ENCODE measurements around the gene RNF8.
"Not testable (repeated sequence)": the region's sequence is repeated elsewhere in the genome, so short reads cannot be mapped to it uniquely, and the experiment has no call there.

Gene RNF8, protein sequence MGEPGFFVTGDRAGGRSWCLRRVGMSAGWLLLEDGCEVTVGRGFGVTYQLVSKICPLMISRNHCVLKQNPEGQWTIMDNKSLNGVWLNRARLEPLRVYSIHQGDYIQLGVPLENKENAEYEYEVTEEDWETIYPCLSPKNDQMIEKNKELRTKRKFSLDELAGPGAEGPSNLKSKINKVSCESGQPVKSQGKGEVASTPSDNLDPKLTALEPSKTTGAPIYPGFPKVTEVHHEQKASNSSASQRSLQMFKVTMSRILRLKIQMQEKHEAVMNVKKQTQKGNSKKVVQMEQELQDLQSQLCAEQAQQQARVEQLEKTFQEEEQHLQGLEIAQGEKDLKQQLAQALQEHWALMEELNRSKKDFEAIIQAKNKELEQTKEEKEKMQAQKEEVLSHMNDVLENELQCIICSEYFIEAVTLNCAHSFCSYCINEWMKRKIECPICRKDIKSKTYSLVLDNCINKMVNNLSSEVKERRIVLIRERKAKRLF

DNA sequence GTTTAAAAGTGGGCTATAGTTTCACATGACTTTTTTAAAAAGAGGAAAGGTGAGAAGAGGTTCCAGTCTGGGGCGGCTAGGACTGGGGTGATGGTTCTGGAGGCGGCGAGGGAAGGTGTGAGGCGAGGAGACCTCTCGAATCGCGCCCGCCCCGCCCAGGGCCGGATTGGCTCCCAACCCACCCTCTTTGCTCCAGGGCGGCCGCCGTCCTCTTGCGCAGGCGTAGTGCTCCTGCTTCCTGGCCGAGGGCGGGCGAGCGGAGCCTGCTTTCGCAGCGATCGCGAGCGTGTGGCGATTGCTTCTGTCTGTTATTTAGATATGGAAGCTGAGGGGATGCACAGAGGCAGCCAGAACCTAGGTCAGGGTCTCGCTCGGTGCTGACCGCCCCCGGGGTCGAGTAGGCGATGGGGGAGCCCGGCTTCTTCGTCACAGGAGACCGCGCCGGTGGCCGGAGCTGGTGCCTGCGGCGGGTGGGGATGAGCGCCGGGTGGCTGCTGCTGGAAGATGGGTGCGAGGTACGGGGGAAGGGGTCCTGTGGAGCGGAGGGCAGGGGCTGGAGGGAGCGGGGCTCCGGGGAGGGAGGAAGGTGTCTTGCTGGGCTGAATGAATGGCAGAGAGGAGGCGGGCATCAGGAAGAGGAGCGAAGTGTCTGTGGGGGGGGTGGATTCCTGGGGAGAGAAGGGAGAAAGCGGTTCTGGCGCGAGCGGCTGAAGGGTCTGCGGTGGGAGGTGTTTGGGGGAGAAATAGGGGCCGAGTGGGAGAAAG lies at the start of gene RNF8:
Gene RNF8 (plus strand): TSS at position 223 of the 765 bp plus-strand sequence. CDS start 182 bp downstream, at position 405.
- peak; percentile 85 for DNase-seq (ENCODE audit: low spot score)

DNA sequence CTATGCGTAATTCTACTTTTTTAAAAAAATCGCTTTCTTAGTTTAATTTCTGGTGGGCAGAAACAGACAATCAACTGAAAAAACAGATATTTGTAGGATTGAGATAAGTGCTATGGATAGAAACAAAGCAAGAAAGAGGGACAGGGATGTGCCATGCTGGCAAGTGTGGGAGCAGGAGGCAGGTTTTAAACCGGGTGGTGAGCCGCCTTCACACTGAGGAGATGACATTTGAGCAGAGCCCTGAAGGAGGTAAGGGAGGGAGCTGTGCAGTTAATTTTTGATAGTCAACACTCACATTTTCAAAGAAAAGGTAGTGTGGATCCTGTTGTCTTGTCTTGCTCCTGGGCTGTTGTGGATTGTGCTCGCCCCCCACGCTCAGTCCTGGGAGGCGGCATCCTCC lies 49.0 kb upstream of the RNF8 start:
- no peak for DNase-seq (ENCODE audit: low spot score)

DNA sequence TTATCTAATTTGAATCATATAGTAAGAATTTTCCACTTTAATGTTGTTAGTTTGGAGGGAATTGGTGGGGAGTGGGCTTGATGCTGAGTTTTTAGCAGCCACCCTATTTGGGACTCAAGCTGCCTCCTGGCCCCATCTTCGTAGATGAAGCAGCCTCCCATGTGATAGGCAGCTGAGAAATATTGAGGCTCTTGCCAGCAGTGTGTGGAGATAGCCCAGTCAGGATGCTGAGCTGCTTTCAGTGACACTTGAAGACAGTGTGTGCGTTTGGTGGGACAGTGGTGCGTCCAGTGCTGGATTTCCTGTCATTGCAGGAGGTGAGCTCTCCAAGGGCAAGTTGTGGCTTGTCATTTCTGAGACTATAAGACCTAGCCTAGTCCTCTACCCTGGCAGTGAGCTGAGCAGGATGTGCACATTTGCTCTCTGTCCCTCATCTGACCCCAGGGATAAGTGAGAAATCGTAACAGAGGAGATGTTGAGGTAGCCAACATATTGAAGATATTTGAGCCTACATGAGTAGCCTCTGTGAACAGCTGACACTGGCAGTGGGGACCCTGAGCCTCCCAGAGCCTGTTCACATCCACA lies 47.9 kb upstream of the RNF8 start:
- DNase-seq (ENCODE audit: low spot score) = no peak

DNA sequence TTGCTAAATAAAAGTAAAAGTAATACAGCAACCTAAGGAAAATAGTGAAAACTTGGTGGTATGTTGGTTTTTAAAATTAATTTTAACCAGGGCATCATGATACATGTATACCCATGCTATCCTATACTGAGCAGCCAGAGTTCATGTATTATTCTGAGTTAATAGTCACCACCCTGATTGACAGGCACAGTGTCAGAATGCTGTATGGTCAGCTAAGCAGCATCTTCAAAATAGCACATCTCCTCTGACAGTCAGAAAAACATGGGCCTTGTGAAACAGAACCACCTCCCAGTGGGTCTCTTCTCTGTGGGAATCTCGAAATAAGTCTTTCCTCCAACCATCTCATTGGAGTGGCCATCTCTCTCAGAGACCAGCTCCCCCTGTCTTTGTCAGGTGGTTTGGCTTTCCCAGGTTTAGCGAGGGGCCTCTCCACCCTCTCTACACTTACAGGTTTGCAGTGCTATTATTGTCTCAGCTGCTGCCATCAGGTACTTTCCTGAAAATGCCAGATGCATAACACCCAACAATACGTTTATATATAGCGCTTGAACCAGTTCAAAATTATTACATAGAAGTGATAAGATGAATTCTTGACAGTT lies 47.1 kb upstream of the RNF8 start:
- no peak for DNase-seq (ENCODE audit: low spot score)

DNA sequence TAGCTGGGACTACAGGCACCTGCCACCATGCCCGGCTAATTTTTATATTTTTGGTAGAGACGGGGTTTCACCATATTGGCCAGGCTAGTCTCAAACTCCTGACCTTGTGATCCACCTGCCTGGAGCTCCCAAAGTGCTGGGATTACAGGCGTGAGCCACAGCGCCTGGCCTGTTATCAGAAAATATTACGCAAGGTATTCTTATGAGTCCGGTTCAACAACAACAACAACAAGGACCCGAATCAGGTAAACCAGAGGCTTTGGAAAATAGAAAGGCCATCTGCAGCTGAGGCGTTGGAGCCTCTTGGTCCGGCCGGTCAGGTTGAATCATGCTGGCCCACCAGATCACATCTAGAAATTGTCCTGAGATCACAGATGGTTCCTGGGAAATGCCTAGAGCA lies 46.3 kb upstream of the RNF8 start:
- DNase-seq (ENCODE audit: low spot score) = not testable (repeated sequence)

DNA sequence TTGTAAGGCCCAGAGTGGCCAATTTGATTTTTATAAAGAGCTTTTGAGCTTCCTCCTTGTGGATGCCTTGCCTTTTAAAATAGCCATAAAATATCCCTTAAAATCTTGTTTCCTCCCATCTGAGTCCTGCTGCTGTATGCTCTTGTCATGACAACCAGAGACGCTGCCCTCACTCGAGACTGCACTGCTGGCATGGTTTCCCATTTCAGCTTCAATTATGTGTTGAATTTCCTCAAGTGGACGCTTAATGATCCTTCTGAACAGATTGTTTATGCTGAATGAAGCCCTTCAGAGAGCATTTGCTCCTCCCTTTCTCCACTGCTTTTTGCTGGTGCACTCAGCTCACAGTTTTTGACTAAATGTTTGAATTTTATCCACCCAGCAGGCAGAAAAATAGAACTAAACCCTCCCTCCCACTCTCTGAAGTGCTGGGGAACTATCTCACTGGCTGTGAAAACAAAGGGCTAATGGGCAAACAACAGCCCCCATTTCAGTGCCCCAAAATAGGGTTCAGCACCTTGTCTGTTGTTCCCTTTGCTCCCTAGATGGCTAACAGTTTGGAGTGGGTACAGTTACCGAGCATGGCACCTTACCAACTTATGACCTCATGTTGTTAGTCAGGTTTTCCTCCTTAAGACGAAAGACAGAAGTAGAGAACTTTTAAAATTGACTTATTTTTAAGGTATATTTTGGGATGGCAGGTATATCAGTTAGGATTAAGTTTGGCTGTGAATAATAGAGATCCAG lies 45.5 kb upstream of the RNF8 start:
- DNase-seq (ENCODE audit: low spot score) = no peak

DNA sequence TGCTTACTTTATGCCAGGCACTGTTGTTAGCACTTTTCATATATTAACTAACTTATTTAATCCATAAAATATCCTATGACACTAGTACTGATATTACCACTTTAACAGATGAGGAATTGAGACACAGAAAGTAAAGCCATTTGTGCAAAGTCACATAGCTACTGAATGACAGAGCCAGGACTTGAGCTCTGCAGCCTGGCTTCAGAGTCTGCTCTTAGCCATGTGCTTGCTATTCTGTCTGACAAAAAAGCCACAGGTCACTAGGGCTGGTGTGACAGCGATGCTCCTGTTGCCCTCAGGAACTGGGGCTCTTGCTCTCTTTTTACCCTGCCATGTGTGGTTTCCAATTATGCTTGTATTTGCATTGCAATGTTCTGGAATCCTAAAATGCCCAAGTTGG lies 44.7 kb upstream of the RNF8 start:
- DNase-seq (ENCODE audit: low spot score) = no peak

DNA sequence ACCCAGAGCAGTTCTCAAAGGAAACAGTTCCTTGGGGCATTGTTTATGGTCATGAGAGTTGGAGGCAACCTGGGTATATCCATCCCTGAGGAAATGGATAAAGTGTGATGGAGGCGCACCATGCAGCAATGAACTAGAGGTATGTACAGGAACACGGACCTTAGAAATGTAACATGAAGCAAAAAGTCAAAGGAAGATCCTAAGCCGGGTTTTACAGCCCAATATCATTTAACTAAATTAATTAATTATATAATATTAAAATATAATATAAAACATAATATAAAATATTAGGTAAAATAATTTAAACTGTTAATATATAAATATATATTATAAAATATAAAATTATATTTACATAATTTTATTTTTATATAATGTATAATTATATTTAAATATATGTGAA lies 44.1 kb upstream of the RNF8 start:
- DNase-seq (ENCODE audit: low spot score) = no peak

DNA sequence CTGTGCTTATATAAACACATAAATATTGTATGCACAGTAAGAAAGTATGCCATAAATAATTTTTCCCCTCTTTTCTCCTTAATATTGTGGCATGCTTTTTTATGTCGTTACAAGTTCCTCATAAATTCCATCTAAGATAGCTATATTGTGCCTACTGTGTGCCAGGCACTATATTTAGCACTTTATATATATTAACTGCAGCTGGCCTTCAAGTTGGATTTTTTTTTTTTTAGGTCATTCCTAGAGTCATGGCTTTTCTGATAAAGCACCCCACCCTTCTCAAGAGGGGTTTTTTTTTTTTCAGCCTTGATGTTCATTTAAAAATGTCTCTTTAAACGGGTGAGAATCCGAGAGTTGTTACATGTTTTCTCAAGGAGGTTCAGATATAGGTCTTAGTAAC lies 42.8 kb upstream of the RNF8 start:
- no peak for DNase-seq (ENCODE audit: low spot score)

DNA sequence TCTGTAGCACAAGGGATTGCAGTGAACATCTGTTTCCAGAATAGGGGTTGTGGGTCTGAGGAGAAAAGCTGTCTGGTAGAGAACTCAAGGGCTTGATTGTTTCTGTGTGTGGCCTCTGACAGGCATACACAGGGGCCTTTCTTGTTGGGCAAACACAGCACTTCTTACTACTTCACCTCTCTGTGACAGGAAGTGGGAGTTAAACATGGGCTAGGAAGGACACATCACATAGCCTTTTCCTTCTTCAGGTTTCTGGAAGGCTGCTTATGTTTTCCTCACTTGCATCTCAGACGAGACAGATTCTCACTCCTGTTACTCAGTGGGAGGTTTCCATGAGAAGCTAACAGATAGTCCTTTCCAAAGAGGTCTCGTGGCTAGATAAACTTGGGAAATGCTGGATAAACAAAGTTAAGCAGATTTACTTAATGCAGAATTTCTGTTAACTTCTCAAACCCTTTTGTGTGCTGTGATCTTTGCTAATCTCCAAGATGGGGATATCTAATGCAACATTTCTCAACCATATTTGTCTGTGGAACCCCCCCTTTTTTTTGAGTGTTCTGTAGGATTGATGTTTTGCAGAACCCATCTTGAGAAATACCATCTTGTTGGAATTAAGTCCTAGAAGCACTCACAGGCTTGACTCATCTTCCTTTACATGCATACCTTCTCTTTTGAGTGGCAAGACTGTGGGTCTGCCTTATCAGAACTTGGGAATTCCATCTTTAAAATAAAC lies 41.9 kb upstream of the RNF8 start:
- DNase-seq (ENCODE audit: low spot score) = no peak

DNA sequence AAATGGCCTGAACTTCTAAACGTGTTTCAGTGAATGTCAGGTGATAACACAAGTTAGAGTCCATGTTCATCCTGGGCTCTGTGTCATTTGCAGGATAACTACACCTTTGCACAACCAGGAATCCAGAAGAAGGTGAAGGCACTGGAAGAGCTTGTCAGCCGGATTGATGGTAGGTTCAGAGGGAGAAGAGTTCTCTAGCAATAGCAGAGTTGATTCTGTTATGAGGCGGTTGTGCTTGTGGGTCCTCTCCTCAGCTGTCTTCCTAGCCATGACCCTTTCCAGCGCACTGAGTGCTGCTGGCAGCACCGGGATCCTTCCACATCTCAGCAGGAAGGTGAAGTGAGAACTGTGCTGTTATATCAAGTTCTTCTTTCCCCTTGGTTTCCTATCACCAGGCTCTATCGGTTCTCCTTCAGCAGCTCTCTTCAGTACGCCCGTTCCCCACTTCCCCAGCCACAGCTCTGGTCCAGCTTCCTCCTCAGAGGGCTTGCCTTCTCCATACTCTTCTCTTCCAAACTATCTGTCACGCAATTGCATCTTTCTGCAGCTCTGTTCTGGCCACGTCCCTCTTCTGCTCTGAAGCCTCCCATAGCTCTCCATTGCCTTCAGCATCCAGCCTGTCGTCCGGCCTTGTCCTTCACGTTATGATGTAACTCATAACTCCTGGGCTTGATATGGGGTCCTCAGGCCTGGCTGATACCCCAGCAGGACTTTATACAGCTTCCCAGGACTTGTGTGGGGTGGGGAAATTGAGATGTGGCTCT lies 39.9 kb upstream of the RNF8 start:
- DNase-seq (ENCODE audit: low spot score) = no peak

DNA sequence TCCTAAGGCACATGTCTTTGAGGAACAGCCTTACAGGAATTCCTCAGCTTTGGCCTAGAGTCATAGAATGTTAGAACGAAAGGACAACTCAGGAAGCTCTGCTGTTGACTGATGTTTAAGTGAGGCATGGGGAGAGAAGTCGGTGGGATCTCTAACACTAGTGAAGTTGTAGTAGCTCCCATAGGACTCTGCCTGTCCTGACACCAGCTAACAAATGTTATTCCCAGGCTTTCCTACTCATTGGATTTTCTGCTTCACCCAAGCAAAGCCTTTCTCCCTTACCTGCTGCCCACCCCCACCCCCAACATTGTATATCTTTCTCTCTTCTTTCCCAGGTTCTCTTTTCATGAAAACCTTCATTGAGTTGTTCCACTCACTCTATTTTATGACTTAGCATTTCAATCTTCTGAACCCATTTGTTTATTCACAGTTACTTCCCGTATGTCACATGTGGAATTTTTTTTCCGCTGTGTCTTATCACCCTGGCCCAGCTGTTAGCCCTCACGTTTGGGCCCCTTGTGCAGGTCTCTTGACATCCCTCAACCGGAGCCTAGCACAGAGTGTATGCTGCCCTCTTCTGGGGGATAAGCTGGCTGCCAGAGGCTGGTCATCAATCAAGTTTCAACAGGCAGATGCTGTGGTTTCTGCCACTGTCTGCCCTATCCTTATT lies 39.2 kb upstream of the RNF8 start:
- peak; percentile 26 for DNase-seq (ENCODE audit: low spot score)

DNA sequence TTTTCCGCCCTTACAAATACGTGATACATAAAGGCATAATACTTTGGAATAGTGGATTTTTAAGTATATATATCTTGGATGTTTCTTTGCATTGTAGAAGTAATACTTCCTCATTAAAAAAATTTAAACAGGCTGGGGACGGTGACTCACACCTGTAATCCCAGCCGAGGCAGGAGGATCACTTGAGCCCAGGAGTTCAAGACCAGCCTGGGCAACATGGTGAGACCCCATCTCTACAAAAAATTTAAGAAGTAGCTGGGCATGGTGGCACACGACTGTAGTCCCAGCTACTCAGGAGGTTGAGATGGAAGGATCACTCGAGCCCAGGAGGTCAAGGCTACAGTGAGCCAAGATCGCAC lies 38.6 kb upstream of the RNF8 start:
- DNase-seq (ENCODE audit: low spot score) = no peak

DNA sequence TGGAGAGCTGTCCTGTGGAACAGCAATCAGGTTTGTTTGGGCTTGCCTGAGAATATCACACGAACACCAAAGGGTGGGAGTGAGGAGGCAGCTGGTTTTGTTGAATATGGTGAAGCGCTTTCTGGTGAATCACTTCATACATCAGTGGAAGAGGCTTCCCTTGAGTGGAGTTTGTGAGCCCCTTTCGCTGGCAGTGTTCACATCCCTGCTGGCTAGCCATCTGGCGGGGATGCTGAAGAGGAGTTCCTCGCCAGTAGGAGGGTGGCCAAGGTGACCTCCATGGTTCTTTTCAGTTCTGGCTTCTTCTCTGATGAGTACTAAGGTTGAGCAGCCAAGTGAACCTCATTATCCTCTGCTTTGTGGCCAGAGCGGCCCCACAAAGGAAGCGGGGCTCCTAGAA lies 37.7 kb upstream of the RNF8 start:
- DNase-seq (ENCODE audit: low spot score) = peak; percentile 87

DNA sequence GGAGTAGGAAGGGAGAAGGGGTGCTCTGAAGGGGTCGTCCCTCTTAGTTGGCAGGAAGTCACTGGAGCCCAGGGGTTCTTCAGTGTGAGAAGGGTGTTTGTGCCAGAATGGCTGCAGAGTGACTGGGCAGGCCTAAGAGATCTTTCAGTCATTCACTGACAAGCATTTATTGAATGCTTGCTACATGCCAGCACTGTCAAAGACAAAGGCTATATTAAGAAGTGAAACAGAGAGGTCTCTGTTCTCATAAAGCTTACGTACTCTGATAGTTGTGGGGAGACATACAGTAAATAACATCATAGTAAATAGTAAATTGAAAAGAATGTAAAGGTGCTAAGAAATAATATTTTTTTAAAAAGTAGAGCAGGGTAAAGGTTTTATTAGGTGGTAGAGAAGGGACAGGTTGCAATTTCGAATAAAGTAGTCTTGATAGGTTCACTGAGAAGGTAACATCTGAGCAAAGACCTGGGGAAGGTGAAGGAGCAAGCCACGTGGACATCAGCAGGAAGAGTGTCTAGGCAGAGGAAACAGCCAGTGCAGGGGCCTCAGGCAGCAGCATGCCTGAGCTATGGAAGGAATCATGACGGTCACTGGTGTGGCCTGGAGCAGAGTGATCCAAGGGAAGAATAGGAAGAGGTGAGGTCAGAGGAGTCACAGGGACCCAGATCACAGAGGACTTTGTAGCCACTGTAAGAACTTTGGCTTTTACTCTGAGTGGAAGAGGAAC lies 36.3 kb upstream of the RNF8 start:
- no peak for DNase-seq (ENCODE audit: low spot score)

DNA sequence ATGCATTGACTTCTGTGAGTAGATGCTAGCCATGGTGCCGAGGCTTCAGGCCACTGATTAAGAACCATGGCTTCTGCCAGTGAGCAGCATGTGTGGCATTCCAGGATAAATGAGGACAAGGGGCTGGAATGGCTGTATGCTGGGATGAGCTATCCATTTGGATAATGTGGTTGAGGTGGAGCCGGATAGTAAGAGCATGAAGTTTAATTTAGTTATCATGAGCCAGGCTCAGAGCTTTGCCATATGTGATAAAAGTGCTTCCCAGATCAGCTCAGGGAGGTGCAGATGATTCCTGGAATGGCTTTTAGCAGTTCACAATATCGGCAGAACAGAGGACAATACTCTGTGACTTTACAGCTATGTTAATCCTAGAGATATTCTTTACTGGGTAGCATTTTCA lies 34.6 kb upstream of the RNF8 start:
- DNase-seq (ENCODE audit: low spot score) = no peak

DNA sequence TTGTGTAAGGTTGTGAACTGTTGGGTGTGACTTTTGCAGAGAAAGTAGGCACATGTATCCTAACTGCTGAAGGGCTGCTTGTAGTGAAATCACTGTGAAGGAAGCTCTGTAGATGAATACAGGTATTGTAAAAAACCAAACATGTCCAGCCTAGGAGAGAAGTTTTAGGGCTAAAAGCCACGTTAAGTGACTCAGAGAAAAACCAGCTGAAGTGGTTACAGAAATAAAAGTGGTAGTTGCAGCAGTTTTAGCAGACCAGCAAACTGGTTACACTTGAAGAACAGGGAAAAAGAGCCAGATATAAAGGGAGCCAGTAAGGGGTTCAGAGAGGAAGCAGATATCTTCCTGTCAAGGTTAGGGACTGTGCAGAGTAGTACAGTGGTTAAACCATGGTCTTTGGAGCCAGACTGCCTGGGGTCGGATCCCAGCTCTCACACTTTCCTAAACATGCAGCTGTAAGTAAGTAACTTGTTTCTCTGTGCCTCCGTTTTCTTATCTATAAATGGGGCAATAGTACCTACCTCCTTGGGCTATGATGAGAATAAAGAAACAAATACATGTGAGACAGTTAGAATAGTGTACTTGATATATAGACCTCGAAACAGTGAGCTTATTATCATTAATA lies 33.8 kb upstream of the RNF8 start:
- DNase-seq (ENCODE audit: low spot score) = no peak

DNA sequence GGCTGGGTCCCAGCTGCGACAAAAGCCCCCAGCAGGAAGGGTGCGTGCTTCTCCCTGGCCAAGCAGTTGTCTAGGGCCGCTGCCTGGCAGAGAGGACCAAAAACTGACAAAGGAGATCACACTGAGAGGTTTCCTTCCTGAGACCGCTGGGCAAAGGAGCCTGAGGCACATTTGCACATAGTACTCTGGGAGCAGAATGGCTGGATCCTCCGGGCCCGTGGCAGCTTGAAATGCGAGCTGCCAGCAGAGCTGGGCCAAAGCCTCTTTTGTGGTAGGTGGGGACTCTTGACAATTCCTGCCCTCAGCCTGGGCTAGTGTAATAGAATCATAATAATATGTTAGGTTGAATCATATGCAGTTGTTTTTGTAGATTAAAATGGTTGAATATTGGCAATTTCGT lies 33.1 kb upstream of the RNF8 start:
- peak; percentile 22 for DNase-seq (ENCODE audit: low spot score)

DNA sequence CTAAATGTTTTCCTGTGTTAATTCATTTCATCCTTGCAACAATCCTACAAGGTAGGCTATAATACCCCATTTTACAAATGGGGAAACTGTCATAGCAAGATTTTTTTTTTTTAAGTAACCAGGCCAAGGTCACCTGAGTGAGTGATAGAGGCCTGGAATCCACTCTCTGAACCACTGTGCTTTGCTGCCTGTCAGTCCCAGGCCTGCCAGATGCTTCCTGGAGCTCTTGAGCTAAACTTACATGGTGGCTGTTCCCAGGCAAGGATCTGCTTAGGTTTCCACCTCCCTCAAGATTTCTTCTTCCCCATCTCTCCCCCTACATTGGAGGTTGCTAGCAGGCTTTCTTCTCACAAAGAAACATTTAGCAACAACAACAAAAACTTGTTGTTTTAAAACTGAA lies 32.7 kb upstream of the RNF8 start:
- no peak for DNase-seq (ENCODE audit: low spot score)

Data from cerebellar cortex (tissue), 1 donor.